GM12864 (cell line): Measurements from ENCODE around the gene MCTP1.

ENCODE experiments used
- DNase-seq: peaks from one replicate; pipeline ENCODE4 v3.0.0-alpha.2; 2011; ENCODE audit warnings: low read depth
- H3K4me3 ChIP-seq: 2 replicates; pipeline ENCODE4 v1.5.1; 2011; ENCODE audit warnings: mild to moderate bottlenecking, low read depth, low read length, control low read depth
- TF ChIP-seq, protein P1 (sequence below): IDR thresholded peaks from 2 replicates; pipeline ENCODE4 v1.5.1; 2011; ENCODE audit warnings: low read depth, mild to moderate bottlenecking, moderate library complexity, low read length, control low read depth, inconsistent platforms; ENCODE audit errors: missing control alignments

Gene MCTP1

DNA sequence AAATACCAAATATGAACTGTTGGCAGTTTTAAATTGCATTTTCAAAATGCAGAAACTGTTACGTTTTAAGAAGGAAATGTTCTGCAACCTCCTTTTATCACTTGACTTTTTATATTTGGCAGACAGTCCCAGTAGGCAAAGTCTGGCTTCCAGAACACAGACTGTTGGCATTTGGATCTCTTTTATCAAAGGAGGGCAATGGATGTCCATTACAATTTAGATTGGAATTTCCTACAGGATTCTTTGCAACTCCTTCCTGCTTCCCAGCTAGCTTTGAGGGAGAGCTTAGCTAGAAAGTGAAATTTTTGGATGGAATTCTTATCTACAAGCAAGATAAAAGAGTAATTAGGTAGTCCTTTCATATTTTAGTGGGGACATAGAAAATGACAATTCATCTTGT is 523.8 kb downstream of the MCTP1 start:
- H3K4me3 ChIP-seq: no peak overlapping the region
- TF ChIP-seq, protein P1, sequence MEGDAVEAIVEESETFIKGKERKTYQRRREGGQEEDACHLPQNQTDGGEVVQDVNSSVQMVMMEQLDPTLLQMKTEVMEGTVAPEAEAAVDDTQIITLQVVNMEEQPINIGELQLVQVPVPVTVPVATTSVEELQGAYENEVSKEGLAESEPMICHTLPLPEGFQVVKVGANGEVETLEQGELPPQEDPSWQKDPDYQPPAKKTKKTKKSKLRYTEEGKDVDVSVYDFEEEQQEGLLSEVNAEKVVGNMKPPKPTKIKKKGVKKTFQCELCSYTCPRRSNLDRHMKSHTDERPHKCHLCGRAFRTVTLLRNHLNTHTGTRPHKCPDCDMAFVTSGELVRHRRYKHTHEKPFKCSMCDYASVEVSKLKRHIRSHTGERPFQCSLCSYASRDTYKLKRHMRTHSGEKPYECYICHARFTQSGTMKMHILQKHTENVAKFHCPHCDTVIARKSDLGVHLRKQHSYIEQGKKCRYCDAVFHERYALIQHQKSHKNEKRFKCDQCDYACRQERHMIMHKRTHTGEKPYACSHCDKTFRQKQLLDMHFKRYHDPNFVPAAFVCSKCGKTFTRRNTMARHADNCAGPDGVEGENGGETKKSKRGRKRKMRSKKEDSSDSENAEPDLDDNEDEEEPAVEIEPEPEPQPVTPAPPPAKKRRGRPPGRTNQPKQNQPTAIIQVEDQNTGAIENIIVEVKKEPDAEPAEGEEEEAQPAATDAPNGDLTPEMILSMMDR: no peak
- DNase-seq: no peak

DNA sequence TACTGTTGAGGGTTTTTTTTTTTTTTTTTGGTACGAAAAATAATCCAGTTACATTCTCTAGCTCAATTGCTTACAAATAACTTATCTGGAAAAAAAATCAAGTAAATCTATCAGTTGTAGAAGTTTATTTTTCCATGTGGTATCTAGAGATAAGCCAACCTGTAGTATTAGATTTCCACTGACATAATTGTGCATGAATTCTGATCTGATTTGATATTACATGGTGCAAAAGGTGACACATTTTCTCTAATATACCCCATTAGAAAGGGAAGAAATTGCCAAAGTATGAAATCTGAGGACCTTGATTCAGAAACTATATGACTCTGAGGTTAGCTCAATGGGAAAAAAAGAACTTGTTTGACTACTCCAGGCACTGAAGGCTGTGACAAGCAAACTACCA is 524.9 kb downstream of the MCTP1 start:
- H3K4me3 ChIP-seq: no peak overlapping the region
- no peak for DNase-seq
- TF ChIP-seq, protein P1: no peak

DNA sequence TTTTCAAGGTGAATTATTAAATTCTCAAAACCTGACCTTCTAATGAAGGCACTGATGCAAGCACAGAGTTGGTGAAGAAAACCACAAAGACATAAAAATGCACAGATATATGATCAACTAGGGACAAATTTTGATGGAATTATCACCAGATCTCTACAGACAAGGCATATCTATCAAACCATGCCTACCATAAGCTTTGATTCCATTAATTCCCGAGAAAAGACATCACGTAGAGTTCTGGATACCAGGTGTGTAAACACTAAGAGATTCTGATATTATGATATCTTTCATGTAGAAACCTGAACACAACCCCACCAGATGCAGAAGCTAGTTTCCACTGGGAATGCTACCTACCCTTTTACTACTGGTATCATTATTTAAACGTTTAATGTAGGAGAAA is 525.9 kb downstream of the MCTP1 start:
- TF ChIP-seq, protein P1: no peak
- no peak overlapping the region for H3K4me3 ChIP-seq
- no peak for DNase-seq

DNA sequence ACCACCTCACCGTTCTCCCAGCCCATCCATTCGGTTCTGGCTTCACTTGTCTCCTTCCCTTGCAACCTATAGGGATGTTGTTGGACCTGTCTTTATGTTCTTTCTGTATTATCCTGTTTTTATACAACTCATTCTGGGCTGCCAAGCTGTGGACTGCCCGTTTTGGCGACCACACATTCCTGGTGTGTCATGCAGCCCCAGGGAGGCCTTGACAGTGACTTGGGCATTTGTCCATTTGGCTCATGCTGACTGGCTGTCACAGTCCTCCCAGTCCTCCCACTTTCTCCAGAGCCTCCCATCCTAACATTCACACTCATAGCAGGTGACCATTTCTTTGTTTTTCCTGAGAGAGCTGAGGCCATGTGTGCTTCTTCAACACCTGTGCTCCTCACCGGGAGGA is 530.1 kb downstream of the MCTP1 start:
- H3K4me3 ChIP-seq: no peak overlapping the region
- TF ChIP-seq, protein P1: no peak
- DNase-seq: no peak

DNA sequence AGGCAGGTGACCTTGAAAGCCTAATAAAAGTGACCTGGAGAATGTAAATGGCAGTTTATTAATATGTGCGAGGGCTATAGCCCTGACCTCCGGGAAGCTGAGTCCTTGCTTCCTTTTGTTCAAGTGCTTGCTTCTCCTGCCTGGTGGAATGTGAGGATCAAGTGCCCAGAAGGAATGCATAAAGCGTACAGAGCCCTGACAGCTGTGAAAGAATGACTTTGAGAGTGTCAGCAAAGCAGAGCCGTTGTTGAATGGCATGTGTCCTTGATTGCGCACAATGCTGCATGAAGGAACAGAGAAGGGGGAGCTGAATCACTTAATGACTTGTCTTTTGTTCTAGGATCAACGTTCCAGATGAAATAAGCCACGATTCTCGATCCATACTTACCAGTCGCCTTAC is 533.4 kb downstream of the MCTP1 start:
- H3K4me3 ChIP-seq: no peak overlapping the region
- no peak for DNase-seq
- TF ChIP-seq, protein P1: no peak

DNA sequence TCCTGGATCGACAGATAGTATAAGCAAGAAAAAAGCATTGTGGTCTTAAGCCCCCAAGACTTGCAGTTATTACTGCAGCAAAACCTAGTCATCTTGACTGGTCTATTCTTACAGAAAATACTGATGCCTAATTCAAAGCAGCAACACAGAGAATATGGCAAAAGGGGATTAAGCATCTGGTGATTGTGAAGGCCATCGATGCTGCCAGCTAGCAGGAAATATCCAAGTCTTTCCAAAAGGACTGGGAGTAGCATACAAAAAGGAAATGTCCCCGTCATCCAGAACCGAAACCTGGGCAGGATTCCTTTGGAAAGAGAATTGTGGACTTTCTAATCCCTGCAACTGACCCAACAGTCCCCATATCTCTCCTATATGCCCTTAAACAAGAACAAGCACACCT is 534.2 kb downstream of the MCTP1 start:
- TF ChIP-seq, protein P1: no peak
- no peak overlapping the region for H3K4me3 ChIP-seq
- DNase-seq: no peak

DNA sequence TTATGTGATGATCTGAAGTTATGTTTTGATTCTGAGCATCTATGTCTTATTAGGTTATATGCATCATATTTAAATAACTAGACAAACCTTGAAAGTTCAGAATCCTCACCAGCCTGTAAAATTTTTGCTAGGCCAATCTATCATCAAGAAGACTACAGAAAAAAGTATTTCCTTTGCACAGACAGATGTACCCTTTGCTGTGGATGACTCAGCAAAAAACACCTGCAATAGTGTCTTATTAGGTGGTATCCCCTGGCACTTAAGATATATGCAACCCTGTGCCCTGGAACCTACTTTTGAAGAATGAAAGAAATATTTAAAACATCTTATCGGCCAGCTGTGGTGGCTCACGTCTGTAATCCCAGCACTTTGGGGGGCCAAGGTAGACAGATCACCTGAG is 535.9 kb downstream of the MCTP1 start:
- H3K4me3 ChIP-seq: no peak overlapping the region
- DNase-seq: no peak
- TF ChIP-seq, protein P1: no peak
